ENCODE results near the gene ARRDC1.

ARRDC1 gene

DNA sequence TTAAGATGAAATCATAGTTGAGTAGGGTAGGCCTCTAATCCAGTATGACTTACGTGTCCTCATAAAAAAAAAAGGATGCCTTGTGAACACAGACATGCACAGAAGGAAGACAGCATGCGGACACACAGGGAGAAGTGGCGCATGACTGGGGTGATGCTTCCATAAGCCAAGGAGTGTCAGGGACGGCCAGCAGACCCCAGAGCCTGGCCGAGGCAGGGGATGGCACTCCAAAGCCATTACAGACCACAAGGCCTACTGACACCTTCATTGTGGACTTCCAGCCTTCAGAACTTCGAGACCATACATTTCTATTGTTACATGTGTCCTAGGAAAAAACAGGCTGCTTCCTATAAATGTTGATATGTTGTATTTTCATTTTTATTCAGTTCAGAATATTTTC lies 33.2 kb downstream of the ARRDC1 start:
- TF ChIP-seq, protein P1, sequence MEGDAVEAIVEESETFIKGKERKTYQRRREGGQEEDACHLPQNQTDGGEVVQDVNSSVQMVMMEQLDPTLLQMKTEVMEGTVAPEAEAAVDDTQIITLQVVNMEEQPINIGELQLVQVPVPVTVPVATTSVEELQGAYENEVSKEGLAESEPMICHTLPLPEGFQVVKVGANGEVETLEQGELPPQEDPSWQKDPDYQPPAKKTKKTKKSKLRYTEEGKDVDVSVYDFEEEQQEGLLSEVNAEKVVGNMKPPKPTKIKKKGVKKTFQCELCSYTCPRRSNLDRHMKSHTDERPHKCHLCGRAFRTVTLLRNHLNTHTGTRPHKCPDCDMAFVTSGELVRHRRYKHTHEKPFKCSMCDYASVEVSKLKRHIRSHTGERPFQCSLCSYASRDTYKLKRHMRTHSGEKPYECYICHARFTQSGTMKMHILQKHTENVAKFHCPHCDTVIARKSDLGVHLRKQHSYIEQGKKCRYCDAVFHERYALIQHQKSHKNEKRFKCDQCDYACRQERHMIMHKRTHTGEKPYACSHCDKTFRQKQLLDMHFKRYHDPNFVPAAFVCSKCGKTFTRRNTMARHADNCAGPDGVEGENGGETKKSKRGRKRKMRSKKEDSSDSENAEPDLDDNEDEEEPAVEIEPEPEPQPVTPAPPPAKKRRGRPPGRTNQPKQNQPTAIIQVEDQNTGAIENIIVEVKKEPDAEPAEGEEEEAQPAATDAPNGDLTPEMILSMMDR (conservative IDR thresholded peaks at IDR 0.05), result no peak
- no peak overlapping the region; the same call in 1 of the 2 replicates for H3K27ac ChIP-seq

DNA sequence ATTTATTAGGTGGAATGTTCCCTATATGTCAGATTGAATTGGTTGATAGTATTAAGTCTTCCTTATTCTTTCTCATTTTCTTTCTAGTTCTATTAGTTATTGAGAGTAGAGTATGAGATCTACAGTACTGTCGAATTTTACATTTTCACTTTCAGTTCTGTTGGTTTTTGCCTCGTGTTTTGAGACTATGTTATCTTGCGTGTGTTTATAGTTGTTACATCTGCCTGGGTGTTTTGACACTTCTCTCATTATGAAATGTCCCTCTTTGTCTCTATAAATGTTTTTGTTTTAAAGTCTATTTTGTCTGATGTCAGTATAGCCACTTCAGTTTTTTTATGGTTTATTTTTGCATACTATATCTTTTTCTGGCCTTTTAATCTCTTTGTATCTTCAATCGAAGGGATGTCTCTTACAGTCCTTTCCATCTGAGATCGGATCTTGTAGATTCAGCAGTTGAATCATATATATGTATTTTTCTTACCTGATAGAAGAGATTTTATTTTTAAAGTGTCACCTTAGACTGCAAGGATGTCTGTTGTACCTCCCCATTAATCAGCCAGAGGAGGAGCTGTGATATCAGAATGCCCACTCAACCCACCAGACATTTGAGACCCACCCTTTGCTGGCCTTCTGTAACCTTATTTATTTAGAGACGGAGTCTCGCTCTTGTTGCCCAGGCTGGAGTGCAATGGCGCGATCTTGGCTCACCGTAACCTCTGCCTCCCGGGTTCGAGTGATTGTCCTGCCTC lies 34.0 kb downstream of the ARRDC1 start:
- no peak overlapping the region; the same call in 1 of the 2 replicates for H3K27ac ChIP-seq
- TF ChIP-seq, protein P1 (conservative IDR thresholded peaks at IDR 0.05), result no peak

DNA sequence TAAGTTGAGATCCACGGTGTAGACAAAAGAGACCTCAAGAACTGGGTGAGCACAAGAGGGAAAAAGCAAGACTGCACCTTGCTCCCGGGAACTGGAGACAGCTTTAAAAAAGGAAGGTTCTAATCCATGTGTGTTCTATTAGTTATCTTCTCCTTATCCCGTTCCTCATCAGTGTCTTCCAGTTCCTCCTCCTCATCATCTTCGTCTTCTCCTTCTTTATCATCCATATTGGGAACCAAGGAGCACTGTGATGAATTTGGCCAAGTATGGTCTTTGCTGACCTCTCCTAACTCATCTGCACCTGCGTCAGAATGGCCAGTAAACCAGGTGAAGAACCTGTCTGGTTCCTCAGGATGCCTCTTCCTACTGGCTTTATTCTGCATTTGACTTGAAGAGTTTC lies 35.4 kb downstream of the ARRDC1 start:
- no peak overlapping the region for H3K27ac ChIP-seq
- TF ChIP-seq, protein P1 (conservative IDR thresholded peaks at IDR 0.05), result no peak

DNA sequence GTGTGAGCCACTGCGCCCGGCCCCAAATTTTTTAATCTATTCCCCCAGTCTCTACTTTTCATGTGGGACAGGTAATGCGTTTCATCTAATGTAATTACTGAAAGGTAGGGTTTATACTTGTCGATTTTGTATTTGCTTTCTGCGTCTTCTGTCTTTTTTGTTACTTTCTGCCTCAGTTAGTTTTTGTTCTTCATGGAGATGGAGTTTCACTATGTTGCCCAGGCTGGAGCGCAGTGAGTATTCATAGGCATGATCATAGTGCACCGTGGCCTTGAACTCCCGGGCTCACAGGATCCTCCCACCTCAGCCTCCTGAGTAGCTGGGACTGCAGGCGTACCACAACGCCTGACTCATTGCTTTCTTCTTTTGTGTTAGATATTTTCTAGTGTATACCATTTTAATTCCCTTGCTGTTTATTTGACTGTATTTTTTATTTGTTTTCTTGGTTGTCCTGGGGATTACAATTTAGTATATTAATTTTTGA lies 36.7 kb downstream of the ARRDC1 start:
- no peak overlapping the region for H3K27ac ChIP-seq
- TF ChIP-seq, protein P1 (conservative IDR thresholded peaks at IDR 0.05), result no peak

DNA sequence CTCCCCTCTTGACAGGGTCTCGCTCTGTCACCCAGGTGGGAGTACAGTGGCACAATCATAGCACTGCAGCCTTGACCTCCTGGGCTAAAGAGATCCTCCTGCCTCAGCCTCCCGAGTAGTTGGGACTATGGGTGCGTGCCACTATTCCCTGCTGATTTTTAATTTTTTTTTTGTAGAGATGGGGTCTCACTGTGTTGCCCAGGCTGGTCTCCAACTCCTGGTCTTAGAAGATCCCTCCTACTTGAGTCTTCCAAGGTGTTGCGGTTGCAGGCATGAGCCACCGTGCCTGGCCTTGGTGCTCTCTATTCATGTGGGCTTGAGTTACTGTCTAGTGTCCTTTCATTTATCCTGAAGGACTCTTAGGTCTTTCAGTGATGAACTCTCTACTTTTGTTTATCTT lies 37.4 kb downstream of the ARRDC1 start:
- TF ChIP-seq, protein P1 (conservative IDR thresholded peaks at IDR 0.05), result no peak

DNA sequence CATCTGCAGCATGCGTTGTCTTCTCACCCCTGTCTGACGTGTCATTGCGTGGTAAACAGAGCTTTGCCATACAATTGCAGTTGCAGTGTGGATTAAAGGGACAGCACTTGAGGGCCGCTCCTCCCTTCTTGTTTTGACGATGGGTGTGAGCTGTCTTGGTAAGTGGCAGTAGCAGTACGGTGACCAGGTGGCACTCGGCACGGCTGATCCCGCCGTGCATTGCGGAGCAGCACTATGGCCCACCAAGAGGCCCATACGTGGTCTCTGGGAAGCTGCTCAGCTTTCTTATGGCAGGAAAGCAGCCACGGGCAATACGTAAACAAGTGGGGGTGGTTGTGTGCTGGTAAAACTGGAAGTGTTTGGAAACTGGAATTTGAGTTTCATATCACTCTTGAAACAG lies 38.4 kb downstream of the ARRDC1 start:
- no peak overlapping the region for H3K27ac ChIP-seq
- TF ChIP-seq, protein P1 (conservative IDR thresholded peaks at IDR 0.05), result no peak

More for the DNA sequence above, 37.4 kb downstream of the ARRDC1 start:
- no peak overlapping the region for H3K27ac ChIP-seq

DNA sequence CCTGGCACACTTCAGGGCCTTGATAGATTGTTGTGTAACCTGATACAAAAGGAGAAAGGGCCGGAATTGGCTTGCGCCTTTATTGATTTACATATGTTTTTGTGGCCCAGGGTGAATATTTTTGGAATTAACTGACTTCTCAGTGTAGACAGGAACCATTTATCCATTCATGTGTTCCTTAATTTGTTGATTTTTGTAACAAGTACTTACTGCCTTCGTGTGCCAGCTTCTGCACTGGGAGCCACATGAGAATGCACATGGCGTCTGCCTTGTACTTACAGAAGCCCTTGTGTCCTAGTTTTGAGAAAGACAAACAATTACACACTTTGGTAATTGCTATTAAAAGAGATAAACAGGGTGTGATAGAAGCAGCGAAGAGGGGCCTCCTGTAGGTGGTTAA lies 39.7 kb downstream of the ARRDC1 start:
- no peak overlapping the region for H3K27ac ChIP-seq
- TF ChIP-seq, protein P1 (conservative IDR thresholded peaks at IDR 0.05), result no peak

All from VCaP (cell line).